GM18951 (cell line): ENCODE results near the gene POLD4.

Experiments used
- POLR2A ChIP-seq: IDR thresholded peaks from 4 replicates; pipeline ENCODE4 v1.6.1; 2011; ENCODE audit warnings: mild to moderate bottlenecking; ENCODE audit not compliant: insufficient read length, insufficient read depth; ENCODE audit errors: extremely low read depth
- in situ Hi-C: fragments of 300-500 bp; cut with MboI; formaldehyde crosslinking; loops from one replicate; pipeline ENCODE4 v1.12.0; 2022; ENCODE audit warnings: low sequenced_read_pairs, mixed read lengths, inconsistent platforms; ENCODE audit not compliant: unreplicated experiment

The POLD4 gene

GRCh38 chr11:67395555-67396258, 42.4 kb upstream of the POLD4 start:
- in situ Hi-C loops: no loop called here

GRCh38 chr11:67393990-67394389, 40.6 kb upstream of the POLD4 start:
- in situ Hi-C loops: no loop called here
- no peak for TF ChIP-seq POLR2A

More at GRCh38 chr11:67395555-67396258, 42.4 kb upstream of the POLD4 start:
- no peak for TF ChIP-seq POLR2A

GRCh38 chr11:67393437-67393836, 40.1 kb upstream of the POLD4 start:
- in situ Hi-C loops: no loop called here
- TF ChIP-seq POLR2A: no peak

DNA sequence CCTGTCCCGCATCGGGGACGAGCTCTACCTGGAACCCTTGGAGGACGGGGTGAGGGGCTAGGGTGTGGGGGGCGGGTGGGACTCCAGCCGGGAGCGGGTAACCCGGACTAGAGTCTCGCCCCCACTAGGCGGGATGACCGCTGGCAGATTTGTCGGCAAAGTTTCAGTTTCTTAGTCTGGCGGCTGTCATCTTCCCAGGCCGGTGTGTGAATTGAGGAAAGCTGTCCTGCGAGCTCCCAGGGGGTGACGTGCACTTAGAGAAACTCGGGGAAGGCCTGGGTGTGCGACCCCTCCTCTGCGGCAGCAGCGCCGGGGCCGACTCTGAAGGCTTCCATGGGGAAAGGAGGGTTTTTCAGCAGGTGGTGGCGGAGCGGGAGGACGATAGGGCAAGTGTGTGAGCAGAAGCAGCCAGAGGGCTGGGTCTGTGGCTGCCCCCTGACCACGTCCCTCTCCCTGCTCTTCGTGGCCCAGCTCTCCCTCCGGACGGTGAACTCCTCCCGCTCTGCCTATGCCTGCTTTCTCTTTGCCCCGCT, 38.9 kb upstream of the POLD4 start:
- TF ChIP-seq POLR2A: no peak
- in situ Hi-C loops: no loop called here

DNA sequence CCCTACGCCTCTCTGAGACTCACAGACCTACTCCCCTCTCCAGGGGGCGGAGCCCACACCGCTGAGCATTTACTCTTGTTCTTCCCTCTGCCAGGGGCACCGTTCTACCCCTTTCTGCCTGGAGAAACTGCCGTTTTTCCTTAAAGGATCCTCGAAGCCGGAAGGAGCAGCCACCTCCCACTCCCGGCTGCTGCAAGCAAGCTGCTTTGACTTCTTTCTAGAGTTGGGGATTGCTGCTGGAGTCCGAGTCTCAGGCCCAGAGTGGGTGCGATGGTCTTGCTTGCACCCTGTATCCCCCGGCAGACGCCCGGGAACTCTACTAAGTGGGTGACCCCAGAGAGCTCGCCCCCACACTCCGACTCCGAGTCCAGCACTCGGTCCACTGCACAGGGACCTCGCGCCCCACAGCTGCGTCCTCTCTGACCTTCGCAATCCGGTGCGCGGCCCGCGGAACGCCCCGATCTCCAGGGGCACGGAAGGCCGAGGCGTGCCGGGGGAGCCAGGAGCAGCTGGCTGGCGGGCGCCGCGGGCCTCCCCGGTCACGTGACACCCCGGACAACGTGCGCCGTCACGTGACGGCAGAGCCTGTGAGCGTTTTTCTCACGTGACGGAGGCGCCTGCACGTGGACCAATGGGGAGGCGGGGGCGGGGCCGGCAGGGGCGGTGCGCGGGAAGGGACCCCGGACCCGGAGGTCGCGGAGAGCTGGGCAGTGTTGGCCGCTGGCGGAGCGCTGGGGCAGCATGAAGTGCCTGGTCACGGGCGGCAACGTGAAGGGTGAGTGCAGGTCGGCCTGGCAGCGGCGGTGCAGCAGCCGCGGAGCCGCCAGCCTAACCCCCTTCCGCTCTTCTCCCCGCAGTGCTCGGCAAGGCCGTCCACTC, 38.2 kb upstream of the POLD4 start, which contains the start of gene RAD9A:
TSS of gene RAD9A (plus strand) at position 683 of the 879 bp plus-strand sequence. CDS start at position 742, 59 bp downstream.
- in situ Hi-C loops: no loop called here
- peak; percentile 86 for TF ChIP-seq POLR2A

GRCh38 chr11:67390947-67391303, 37.6 kb upstream of the POLD4 start:
- in situ Hi-C loops: no loop called here
- no peak for TF ChIP-seq POLR2A

DNA sequence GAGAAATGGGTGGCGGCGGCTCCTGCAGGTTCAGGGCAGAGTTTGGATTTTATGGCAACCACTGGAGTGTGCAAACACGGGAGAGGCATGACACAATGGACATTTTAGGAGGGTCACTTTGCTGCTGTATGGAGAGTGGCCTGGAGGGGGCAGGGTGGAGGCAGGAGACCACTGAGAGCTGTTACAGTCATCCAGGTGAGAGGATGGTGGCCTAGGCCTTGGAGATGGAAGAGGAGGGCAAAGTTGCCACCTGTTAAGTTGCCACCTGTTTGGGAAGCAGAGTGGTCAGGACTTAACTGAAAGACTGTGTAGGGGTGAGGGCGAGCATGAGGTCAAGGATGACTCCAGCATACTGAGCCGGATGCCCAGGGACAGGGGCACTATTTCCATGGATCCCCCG, 36.1 kb upstream of the POLD4 start:
- no peak for TF ChIP-seq POLR2A
- in situ Hi-C loops: loop anchor here (10.0 kb wide), 1 partner anchor 125 kb away; the partner anchor contains the start of gene GRK2

DNA sequence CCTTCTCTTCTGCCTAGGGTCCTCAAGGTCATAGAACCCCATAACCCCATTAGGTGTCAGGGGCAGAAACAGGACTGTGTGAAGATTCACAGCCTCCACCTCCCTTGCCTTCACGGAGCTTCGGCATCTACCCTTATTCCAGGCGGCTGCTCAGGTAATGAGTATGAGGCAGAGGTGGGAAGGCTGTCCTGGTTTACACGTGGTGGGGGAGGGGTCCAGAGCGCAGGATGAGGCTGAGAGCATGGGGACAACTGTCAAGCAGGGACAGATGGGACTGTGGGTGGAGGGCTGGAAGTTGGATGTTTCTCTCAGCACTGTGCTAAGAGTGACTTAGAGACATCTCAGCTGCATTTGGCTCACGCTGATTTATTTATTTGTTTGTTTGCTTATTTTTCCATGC, 34.2 kb upstream of the POLD4 start:
- no peak for TF ChIP-seq POLR2A
- in situ Hi-C loops: loop anchor here (10.0 kb wide), 1 partner anchor 123 kb away; the partner anchor contains the start of gene GRK2

- in situ Hi-C loops: loop anchor here (10.0 kb wide), 1 partner anchor 122 kb away; the partner anchor contains the start of gene GRK2
Measured at GRCh38 chr11:67387069-67387468, 33.7 kb upstream of the POLD4 start.

GRCh38 chr11:67384851-67385366, 31.6 kb upstream of the POLD4 start:
- no peak for TF ChIP-seq POLR2A
- in situ Hi-C loops: loop anchor here (10.0 kb wide), 1 partner anchor 120 kb away; the partner anchor contains the start of gene GRK2

More at GRCh38 chr11:67387069-67387468, 33.7 kb upstream of the POLD4 start:
- TF ChIP-seq POLR2A: no peak

GRCh38 chr11:67382276-67383136, 29.2 kb upstream of the POLD4 start:
- in situ Hi-C loops: loop anchor here (10.0 kb wide), 1 partner anchor 118 kb away; the partner anchor contains the start of gene GRK2

More at GRCh38 chr11:67382276-67383136, 29.2 kb upstream of the POLD4 start:
- TF ChIP-seq POLR2A: no peak
